MG63 (cell line): ENCODE data around the gene WEE2. TPM values are rescaled to one million over a fixed set of nuclear protein-coding genes. Genes with fewer than 3 reads are reported as not detected.

ENCODE experiments used
- DNase-seq: peaks from one replicate; pipeline ENCODE4 v3.0.0-alpha.2; 2020
- H3K27me3 ChIP-seq: fragments of 250-450 bp; sonication (Bioruptor Pico); 2 replicates; pipeline ENCODE4 v1.5.1; 2020; ENCODE audit warnings: mild to moderate bottlenecking, moderate library complexity
- H3K36me3 ChIP-seq: fragments of 250-450 bp; sonication (Bioruptor Pico); 2 replicates; pipeline ENCODE4 v1.5.1; 2020; ENCODE audit warnings: mild to moderate bottlenecking, moderate library complexity
- H3K4me3 ChIP-seq: fragments of 250-450 bp; sonication (Bioruptor Pico); 2 replicates; pipeline ENCODE4 v1.5.1; 2020; ENCODE audit warnings: mild to moderate bottlenecking, moderate library complexity
- H3K9me3 ChIP-seq: fragments of 250-450 bp; sonication (Bioruptor Pico); 2 replicates; pipeline ENCODE4 v1.5.1; 2020; ENCODE audit warnings: mild to moderate bottlenecking, moderate library complexity
- total RNA-seq: library from RNA; depleted of rRNA; stranded (reverse); fragments of >200 nt; shearing (Covaris generic); gene quantifications from 2 replicates; pipeline ENCODE4 v1.2.3, GENCODE V29; 2014; ENCODE audit warnings: low replicate concordance

WEE2 gene
- total RNA-seq, 1 experiment from 2014 or later = not detected

DNA sequence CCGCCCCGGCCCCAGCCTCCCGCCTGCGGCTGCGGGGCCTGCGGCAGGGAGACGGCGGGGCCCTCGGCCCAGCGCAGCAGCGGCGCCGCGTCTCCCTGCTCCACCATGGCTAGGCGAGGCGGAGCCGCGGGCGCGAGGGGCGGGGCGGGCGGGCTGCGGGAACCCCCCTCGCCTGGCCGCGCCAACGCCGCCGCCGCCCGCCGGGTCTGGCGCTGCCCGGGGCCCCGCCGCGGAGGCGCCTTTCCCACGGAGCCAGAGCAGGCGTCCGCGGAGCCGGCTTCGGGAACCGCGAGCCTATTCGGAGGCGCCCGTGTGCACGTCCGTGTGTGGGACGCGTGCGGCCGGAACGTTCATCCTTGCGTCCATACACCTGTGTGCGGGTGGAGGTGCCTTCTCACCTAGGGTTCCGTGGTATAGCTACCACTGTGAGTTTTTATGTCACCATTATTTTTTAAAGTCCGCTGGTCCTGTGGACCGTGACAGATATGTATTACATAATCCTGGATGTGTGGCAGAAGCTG is 6.0 kb upstream of the WEE2 start, which contains the start of gene DENND11:
Gene DENND11 (minus strand): TSS at position 120 of the 521 bp plus-strand sequence. CDS start 13 bp downstream, at position 107.
- no peaks in the 10 kb centered on the region for H3K27me3 ChIP-seq
- H3K36me3 ChIP-seq = no peaks in the 10 kb centered on the region
- DNase-seq = peak; percentile 34
- H3K9me3 ChIP-seq = no peaks in the 10 kb centered on the region
- H3K4me3 ChIP-seq = peak within 1 kb of the TSS; percentile 51

DNA sequence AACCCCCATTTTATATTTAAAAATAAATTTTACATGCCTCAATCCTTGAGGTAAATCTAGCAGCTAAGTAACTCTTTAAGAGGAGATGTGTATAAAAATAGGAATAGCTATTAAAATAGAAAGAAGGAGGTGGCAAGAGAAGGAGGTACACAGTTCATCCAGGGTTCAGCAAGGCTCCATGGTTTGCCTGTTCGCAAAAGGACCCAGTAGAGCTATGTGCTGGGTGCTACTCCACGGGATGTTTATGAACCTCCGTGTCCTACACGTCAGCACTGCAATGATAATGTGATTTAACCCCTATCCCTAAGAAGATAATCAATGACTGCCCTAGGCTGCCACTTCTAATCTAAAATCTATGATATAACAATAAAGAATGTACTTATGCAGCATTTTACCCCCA is 5.3 kb upstream of the WEE2 start:
- no peaks in the 10 kb centered on the region for H3K9me3 ChIP-seq
- no peak overlapping the region; the same call in 1 of the 2 replicates for H3K4me3 ChIP-seq

DNA sequence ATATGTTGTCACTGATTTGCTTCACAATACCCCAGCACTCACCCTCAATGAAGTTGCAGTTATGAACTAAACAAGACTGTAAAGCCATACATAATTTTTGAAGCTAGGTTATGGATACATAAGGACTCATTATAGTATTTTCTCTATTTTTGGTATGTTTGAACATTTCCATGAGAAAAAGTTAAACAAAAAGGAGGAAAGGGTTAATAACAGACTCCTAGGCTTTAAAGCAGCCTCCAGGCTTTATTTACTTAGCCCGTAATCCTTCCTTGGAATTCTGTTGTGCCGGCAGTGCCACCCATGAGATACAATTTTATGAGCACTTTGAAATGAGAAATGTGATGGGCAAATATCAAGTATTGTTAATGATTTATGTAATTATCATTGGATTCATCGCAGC is 4.0 kb upstream of the WEE2 start:
- no peaks in the 10 kb centered on the region for H3K36me3 ChIP-seq
- H3K9me3 ChIP-seq = no peaks in the 10 kb centered on the region
- no peaks in the 10 kb centered on the region for H3K27me3 ChIP-seq
- no peak overlapping the region for H3K4me3 ChIP-seq
- no peak for DNase-seq

More for the DNA sequence above, 5.3 kb upstream of the WEE2 start:
- Histone ChIP-seq H3K36me3 (no peaks in the 10 kb centered on the region), H3K27me3 (no peaks in the 10 kb centered on the region)
- DNase-seq = no peak

DNA sequence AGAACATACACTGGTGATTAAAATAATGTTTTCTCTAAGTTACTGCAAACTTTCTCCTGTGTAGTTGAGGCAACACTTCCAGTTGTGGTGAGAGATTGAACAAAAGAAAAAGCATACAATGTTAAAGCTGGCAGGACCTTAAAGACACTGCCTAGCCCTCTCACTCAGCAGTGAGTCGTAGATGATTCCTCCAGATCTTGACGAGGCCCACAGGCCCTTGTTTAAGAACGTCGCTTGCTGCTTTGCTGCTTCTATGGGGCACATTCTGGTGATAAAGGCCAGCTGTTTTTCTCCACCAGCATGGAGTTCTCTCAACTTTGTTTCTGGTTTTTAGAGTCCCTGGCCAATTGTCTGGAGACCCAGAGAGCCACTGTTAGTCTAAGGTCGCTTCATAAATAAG is 3.4 kb upstream of the WEE2 start:
- Histone ChIP-seq H3K27me3 (no peaks in the 10 kb centered on the region), H3K36me3 (no peaks in the 10 kb centered on the region), H3K9me3 (no peaks in the 10 kb centered on the region), H3K4me3 (no peak overlapping the region)
- peak; percentile 11 for DNase-seq

DNA sequence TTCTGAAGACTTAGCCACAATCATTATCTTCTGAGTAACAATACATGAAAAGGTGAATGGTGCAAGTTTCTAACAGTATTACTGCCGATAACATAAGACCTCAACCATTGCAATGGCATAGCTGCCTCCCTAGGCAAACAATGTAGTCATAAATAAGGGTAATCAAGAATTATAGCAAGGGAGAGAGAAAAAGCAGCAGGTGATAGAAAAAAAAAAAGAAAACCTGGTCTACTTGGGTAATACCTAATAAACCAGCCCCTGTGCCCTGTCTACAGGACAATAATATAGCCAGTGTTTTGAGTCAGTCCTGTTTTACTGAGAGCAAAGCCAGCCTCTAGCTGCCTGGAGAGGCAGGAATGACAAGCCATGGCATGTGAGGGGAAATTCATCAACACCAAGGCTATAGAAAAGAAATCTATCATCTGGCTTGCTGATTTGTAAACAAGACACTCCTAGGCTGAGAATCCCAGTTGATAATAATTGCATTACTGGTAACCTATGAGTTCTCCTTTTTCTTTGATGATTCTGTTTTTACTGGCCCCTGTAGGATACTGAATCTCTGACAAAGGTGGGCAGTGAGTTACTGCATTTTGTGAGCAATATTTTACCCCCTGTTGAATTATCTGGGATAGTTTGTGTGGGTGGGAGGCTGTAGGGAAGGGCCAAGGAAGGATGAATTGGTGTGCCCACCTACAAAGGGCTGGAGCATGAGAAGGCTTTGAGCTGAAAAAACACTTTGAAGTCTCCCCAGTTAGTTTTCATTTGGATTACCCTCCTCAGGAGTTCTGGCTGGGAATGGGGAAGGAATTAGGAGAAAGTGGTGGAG is 1.7 kb upstream of the WEE2 start:
- no peak for DNase-seq
- no peaks in the 10 kb centered on the region for H3K27me3 ChIP-seq
- H3K4me3 ChIP-seq = no peak overlapping the region
- no peaks in the 10 kb centered on the region for H3K36me3 ChIP-seq
- no peaks in the 10 kb centered on the region for H3K9me3 ChIP-seq

DNA sequence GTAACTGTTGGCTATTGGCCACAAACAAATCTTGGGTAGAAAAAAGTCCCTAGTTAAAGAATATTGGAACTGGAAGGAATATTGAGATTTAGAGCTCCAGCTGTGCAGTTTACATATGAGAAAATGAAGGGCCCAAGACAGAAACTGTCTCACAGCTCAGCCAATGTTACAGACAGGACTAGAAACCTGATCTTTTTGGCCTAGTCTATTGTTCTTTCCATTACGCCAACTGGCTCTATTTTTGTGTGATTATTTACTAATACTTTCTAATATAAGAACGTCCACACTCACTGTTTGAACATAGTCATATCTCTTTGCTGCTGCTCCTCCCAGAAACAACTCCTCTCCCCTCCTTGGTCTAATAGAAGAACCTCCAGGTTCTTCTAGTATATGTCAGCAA is 1.2 kb downstream of the WEE2 start:
- H3K4me3 ChIP-seq = no peak overlapping the region
- no peak for DNase-seq
- no peaks in the 10 kb centered on the region for H3K27me3 ChIP-seq
- H3K9me3 ChIP-seq = no peaks in the 10 kb centered on the region
- H3K36me3 ChIP-seq = no peaks in the 10 kb centered on the region

DNA sequence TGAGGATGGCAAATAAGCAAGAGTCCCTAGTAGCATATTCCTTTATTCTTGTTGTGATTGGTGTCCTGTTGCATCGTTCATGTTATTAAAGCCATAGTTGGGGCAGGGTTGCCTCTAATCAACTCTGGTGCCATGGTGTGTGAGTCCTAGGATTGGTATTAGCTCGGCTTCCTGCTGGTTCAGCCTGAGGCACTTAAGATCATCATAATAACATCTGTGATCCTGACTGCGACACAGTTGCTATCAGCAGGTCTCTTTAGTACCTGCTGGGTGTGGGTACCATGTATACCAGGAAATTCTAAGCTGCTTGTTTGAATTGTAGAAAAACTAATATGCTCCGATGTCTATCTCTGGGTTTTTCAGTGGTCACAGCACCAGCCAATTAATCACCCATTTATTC is 1.6 kb downstream of the WEE2 start:
- Histone ChIP-seq H3K9me3 (no peaks in the 10 kb centered on the region), H3K4me3 (no peak overlapping the region), H3K27me3 (no peaks in the 10 kb centered on the region), H3K36me3 (no peaks in the 10 kb centered on the region)
- no peak for DNase-seq

DNA sequence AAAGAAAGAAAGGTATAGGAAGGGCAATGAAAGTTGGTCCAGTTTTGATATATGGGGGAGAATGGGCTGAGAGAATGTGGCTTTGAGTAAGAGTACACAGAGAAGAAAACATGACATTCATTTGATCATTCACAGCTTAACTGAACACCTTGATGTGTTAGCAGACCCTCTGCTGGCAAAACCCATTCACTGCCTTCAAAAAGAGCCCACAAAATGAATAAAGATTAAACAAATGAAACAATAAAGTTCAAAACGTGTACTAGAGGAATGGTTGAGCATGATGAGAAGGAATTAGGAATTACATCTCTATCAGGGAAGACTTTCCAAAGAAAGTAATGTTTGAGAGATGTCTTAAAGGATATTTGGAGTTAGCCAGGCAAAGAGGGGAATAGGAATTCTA is 2.1 kb downstream of the WEE2 start:
- Histone ChIP-seq H3K9me3 (no peaks in the 10 kb centered on the region), H3K36me3 (no peaks in the 10 kb centered on the region), H3K4me3 (no peak overlapping the region), H3K27me3 (no peaks in the 10 kb centered on the region)
- no peak for DNase-seq

DNA sequence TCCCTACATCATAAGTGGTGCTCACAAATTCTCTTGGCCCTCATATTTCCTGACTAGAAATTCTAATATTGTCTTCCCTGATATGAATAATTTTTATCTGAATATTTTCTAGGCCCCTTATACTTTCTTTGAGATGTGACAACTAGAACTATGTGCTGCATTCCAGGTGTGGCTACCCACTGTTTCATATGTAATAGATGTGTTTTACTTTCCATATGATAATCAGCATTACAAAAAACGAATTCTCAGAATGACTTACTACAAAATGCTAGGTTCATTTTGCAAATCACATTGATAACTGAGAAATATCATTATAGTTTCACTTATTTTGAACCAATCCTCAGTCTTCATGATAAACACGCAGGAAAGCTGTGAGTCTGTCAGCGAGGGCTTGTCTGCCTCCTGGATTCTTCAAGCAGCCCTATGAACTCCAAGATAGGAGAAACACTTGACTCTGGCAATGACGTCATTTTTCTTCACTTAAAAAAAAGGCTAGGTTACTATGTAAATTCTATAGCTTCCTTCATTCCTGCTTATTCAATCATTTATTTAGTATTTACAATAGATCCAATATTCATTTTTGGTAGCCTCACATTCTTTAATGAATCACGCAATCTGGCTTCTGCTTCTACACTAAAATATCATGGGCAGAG is 4.6 kb downstream of the WEE2 start:
- Histone ChIP-seq H3K4me3 (no peak overlapping the region), H3K9me3 (no peaks in the 10 kb centered on the region), H3K27me3 (no peaks in the 10 kb centered on the region; the same call in 1 of the 2 replicates), H3K36me3 (no peaks in the 10 kb centered on the region)
- DNase-seq = no peak

DNA sequence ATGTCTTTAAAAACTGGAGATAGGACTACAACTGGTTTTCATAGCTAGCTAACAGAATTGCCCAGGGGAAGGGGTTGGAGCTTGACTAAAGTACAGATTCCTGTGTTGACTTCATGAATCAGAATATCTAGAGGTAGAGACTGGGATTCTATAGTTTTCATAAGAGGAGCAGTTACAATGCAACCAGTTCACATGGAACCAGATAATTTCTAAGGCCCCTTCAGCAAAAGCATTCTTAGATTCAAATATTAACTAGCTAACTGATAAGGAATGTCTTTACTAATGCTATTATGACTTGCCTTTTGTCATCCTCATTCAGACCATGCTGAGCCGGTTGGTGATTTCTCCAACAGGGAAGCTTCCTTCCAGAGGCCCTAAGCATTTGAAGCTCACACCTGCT is 5.7 kb downstream of the WEE2 start:
- no peaks in the 10 kb centered on the region for H3K9me3 ChIP-seq
- no peak overlapping the region for H3K4me3 ChIP-seq
- DNase-seq = no peak
- no peaks in the 10 kb centered on the region for H3K36me3 ChIP-seq
- H3K27me3 ChIP-seq = no peaks in the 10 kb centered on the region; the same call in 1 of the 2 replicates

DNA sequence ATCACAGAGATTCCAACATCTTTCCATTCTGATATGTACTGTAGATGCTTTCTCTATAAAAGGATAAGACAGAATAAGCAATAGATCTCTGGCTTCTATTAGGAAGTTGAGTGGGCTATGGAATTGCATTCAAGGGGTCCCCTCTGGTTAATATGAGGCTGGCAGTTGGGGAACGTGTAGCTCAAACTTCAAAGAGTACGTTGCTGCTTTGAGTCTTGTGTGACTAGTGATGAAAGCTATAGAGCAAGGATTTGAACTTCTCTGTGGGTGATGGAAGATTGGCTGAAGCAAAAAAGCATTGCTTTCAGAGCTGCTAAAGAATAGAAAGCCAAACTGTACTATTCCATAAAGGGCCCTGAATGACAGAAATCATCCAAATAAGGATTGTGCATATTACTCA is 6.4 kb downstream of the WEE2 start:
- no peak for DNase-seq
- no peaks in the 10 kb centered on the region for H3K36me3 ChIP-seq
- H3K27me3 ChIP-seq = no peaks in the 10 kb centered on the region; the same call in 1 of the 2 replicates
- no peak overlapping the region for H3K4me3 ChIP-seq
- H3K9me3 ChIP-seq = no peaks in the 10 kb centered on the region

DNA sequence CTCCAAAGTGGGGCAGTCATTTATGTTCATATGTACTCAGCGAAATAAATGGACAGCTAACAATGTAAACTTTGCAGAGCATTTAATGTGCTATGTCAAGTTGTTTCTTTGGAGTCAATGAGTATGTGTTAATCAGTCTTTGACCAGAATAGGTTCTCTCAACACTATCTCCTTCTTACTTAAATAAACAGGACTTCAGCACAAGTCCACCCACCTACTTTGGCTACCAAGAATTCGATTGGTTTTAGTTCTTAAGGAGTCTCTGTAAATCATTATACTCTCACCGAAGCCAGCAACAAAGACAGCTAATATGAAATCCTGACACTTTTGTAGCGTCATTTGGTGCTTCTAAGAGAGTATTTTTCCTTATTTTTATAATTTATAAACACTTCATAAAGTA is 6.9 kb downstream of the WEE2 start:
- no peaks in the 10 kb centered on the region for H3K36me3 ChIP-seq
- H3K4me3 ChIP-seq = no peak overlapping the region
- DNase-seq = no peak
- no peaks in the 10 kb centered on the region for H3K9me3 ChIP-seq
- no peaks in the 10 kb centered on the region; the same call in 1 of the 2 replicates for H3K27me3 ChIP-seq

DNA sequence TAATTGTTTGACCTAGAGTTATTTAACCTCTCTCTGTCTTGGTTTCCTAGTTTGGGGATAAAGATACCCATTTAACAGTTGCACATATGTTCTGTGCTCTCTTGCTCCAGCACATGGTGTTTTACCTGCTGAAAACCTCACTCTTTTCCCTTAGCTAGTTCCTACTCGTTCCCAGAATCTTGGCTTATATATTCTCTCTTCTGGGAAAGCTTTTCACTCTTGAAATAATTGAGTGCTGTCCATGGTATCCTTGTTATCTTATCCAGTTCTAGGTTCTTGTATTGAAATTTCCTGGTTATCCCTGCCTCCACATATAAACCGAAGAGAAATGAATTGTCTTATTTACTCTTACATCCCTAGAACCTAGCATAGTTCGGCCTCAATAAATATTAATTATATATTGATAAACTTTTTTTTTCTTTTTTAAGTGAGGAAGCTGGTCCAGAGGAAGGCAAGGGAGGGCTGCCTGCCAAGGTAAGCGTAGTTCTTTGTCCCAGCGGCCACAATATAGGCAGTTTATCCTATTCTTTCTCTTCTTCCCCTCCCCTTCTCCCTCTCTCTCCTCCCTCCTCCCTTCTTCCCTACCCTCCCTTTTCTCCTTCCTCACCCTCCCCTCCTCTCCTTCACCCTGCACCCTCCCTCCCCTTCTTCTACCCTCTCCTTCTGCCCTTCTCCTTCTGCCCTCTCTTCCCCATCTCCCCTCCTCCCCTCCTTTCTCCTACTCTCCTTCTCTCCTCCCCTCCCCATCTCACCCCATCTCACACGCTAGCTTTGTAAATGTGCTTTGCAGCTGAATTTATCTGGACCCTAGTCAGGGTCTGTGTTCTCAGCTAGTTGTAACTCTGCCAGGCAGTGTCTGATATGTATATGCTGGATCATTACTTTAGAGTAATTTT is 7.9 kb downstream of the WEE2 start:
- Histone ChIP-seq H3K27me3 (no peaks in the 10 kb centered on the region; the same call in 1 of the 2 replicates), H3K9me3 (no peaks in the 10 kb centered on the region), H3K36me3 (no peaks in the 10 kb centered on the region), H3K4me3 (no peak overlapping the region)
- no peak for DNase-seq

DNA sequence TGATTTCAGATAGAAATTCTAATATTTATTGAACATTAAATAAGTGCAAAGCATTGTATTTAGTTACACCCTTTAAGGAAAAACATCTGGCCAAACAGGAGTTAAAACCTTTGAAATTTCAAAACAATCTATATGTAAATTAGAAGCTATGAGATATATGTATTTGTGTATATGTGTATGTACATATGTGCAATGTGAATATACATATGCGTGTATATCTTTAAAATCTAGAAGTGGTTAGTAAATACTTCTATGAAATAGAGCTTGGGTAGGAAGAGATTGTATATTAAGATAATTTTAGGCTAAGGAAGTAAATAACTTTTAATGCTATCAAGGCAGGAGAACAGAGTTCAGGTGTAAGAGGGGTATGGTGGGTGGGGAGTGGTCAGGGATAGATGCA is 9.3 kb downstream of the WEE2 start:
- Histone ChIP-seq H3K9me3 (no peaks in the 10 kb centered on the region), H3K27me3 (no peaks in the 10 kb centered on the region; the same call in 1 of the 2 replicates), H3K36me3 (no peaks in the 10 kb centered on the region), H3K4me3 (no peak overlapping the region)
- no peak for DNase-seq

DNA sequence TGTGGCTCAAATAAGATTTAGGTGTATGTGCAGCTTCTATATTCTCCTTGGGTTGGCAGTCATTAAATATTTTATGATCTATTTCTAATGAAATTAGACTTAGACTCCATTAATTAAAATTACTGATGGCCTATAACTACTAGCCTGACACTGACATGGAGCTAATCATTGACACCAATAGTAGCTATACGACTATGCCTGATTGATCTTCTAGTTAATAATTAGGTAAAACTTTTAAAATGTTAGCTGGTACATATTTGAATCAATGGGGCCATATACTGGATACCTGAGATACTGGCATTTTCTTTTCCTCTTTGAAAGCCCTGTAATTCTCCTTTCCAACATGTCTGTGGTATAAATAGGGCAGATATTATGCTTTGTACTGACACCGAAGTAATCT is 14.4 kb downstream of the WEE2 start:
- H3K36me3 ChIP-seq = no peaks in the 10 kb centered on the region
- H3K9me3 ChIP-seq = no peaks in the 10 kb centered on the region
- no peaks in the 10 kb centered on the region for H3K27me3 ChIP-seq
- no peak for DNase-seq
- H3K4me3 ChIP-seq = no peak overlapping the region

DNA sequence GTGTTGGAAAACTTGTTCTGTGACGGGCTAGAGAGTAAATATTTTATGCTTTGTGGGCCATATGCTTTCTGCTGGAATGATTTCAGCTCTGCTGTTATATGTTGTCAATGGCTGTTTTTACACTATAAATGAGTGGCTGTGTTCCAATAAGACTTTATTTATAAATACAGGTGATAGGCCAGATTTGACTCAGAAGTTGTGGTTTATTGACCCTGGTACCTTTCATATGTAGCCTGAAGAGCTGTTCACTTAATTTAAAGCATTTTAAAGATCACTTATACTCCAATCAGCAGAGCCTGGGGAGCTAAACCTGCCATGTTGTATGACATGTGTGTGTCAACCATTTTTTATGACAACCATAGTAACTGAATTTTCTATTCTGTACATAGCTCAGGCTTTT is 20.9 kb downstream of the WEE2 start:
- no peaks in the 10 kb centered on the region for H3K27me3 ChIP-seq
- H3K4me3 ChIP-seq = no peak overlapping the region
- no peak for DNase-seq
- no peaks in the 10 kb centered on the region for H3K36me3 ChIP-seq
- no peaks in the 10 kb centered on the region for H3K9me3 ChIP-seq
